ACHN (cell line): Measurements from ENCODE around the gene STEAP4.

Source experiments
- DNase-seq: peaks from one replicate; pipeline ENCODE4 v3.0.0-alpha.2; 2015
- in situ Hi-C: cut with HindIII; loops from 2 replicates; pipeline ENCODE4 v1.10.0; 2017; ENCODE audit warnings: low sequenced_read_pairs, low pct_ligation_motif_present, low pct_unique_long_range_greater_than_20kb

STEAP4 gene

DNA sequence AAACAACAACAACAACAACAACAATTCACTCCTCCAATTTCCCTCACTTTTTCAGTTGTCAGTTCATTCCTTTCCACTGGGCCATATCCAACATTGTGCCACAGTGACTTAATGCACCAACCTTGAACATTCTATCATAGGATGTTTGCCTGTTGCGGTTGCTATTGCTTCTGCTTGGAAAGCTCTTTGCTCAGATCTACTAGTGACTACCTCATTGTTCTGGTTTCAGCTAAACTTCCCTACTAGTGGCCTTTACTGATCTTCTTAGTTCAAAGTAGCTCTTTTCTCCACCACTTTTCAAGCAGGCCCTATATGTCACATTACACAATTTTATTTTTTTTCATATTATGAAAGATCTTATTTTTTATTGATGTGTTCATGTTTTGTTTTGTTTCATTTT is 9.8 kb upstream of the STEAP4 start:
- DNase-seq, result no peak
- in situ Hi-C loops, result no loop called here

DNA sequence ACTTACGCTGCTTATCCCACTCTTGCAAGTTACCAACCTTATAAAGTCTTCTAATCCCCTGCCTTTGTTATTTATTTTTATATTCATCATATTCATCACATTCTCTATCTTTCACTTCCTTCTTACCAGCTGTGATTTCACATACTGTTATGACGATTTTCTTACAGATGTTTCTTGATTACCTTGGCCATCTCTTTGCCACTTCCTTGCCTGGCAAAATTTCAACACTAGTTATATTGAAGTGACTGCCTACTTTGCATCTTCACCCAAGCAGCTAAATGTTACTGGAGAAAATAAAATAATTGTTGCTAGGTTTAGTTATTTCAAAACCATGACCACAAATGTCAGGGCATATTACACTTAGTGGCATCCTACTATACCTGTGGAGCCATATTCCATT is 8.8 kb upstream of the STEAP4 start:
- in situ Hi-C loops, result no loop called here
- DNase-seq, result no peak

GRCh38 chr7:88314061-88314491 is 7.4 kb upstream of the STEAP4 start:
- in situ Hi-C loops, result no loop called here
- DNase-seq, result no peak

- in situ Hi-C loops, result no loop called here
- DNase-seq, result no peak
These were observed 5.5 kb upstream of the STEAP4 start for GRCh38 chr7:88312061-88312663.

DNA sequence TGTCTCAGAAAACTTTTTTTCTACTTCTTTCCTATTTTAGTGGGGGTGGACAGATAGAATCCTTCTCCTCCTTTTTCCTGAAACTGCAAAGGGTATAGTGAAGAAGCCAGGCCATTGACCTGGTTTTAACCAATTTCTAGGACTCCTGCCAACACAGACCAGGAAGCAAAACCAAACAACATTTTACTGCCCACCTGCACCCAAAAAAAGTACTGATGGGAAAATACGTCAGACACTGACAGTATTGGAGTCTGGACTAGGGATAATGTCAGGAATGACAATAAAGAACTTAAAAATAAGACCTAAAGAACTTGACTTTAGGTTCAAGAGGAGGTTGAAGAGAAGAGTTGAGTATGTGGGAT is 5.0 kb upstream of the STEAP4 start:
- in situ Hi-C loops, result no loop called here

GRCh38 chr7:88310956-88311674 is 4.4 kb upstream of the STEAP4 start:
- DNase-seq, result no peak
- in situ Hi-C loops, result no loop called here

More for the DNA sequence above, 5.0 kb upstream of the STEAP4 start:
- DNase-seq, result no peak

DNA sequence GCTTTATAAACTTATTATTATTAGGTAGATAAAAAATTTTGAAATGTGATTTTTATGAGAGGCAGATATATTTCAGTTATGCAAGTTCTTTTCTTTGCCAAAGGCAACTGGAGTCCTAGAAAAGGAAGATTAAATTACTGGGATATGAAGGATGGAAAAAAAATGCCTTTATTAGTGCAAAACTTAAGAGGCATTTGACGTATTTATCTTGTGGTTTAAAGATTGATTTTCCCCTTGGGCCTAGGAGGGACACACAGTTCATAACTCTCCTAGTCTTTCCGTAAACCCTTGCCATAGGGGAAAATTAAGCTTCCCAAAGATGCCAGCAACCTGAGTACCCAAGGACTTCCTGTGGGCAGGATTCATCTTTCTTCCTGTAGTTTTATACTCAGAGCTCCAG is 3.1 kb upstream of the STEAP4 start:
- in situ Hi-C loops, result no loop called here
- no peak for DNase-seq

GRCh38 chr7:88307823-88308222 is 1.1 kb upstream of the STEAP4 start:
- in situ Hi-C loops, result no loop called here
- DNase-seq, result no peak

DNA sequence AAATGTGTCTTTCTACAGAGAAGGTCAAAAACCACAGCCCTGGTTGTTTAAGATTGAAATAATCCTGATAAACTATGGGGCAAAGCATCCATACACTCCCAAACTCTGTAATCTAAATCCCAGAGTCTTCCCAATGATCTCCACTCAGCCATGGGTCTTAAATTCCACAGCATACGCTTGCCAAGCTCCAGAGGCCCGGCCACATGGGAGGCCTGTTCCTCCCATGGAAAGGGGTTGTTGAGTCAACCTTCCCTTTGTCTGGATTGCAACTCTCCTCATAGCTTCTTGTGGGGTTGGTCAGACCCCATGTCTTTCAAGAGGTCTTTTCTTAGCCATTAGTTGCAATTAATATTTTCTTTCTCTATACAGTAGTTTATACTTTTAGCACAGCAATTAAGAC is 718 bp upstream of the STEAP4 start:
- DNase-seq, result no peak
- in situ Hi-C loops, result no loop called here

DNA sequence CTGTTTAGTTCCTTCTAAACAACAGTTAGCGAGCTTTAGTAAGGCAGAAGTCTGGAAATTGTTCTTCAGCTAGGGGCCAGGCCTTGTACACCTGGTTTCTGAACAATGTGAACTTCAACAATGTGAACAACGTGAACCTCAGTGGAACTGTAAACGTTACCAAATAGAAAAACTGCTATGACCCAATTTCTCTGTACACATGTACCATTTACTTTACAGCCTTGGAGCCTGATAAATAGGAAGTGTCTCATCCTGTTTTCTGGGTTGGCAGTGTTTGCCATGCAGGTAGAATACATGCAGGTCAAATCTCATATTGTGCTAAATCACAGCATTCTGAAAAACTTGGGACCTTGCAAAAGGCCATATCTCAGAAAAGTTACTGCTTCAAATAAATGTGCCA is 1.6 kb downstream of the STEAP4 start:
- no peak for DNase-seq
- in situ Hi-C loops, result no loop called here

DNA sequence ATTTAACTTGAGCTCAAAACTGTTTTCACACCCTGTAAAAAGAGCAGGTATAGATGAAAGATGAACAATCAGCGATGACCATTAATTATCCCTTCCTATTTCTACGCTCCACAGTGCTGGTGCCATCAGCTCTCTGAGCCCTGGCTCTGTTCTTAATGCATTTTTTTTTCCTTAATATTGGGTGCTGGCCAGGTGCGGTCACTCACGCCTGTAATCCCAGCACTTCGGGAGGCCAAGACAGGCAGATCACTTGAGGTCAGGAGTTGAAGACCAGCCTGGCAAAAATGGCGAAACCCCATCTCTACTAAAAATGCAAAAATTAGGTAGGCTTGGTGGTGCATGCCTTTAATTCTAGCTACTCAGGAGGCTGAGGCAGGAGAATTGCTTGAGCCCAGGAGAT is 4.2 kb downstream of the STEAP4 start:
- in situ Hi-C loops, result no loop called here
- no peak for DNase-seq

- in situ Hi-C loops, result no loop called here
- no peak for DNase-seq
These were observed 4.8 kb downstream of the STEAP4 start for GRCh38 chr7:88301924-88302323.

GRCh38 chr7:88300401-88300945 is 6.2 kb downstream of the STEAP4 start:
- in situ Hi-C loops, result no loop called here
- no peak for DNase-seq

- DNase-seq, result no peak
- in situ Hi-C loops, result no loop called here
These were observed 7.6 kb downstream of the STEAP4 start for GRCh38 chr7:88299126-88299525.

- in situ Hi-C loops, result no loop called here
- DNase-seq, result no peak
These were observed 12.8 kb downstream of the STEAP4 start for GRCh38 chr7:88293866-88294265.

DNA sequence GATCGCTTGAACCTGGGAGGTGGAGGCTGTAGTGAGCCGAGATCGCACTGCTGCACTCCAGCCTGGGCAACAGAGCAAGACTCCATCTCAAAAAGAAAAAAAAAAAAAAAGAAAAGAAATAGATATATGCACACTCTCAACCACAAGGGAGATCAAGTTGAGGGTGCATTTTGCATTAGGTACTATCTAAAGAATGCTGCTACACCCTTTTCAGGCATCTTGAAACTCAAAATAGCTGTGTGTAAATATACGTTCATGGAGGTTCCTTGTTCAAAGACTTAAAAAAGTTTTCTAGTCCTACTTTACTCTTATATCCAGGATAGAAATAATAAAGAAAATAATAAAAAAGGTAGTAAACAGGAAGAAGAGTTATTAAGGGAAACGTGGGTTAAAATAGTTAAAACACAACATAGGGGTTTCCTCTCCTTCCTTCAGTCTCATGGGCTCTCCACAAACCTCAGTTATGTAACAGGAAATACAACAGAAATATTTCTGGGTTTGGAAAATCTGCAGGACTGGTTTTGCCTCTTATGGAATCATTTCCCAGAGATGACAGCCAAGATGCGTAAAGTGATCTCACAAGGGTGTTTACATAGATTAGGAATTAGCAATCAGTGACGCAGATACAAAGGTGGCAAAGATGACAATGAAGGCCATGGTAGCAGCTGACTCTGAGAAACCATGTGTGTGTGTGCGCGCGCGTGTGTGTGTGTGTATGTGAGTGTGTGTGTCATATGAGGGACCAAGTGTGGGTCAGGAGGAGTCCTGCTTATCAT is 15.1 kb downstream of the STEAP4 start:
- in situ Hi-C loops, result no loop called here
- no peak for DNase-seq

GRCh38 chr7:88290491-88290890 is 16.2 kb downstream of the STEAP4 start:
- no peak for DNase-seq
- in situ Hi-C loops, result no loop called here

DNA sequence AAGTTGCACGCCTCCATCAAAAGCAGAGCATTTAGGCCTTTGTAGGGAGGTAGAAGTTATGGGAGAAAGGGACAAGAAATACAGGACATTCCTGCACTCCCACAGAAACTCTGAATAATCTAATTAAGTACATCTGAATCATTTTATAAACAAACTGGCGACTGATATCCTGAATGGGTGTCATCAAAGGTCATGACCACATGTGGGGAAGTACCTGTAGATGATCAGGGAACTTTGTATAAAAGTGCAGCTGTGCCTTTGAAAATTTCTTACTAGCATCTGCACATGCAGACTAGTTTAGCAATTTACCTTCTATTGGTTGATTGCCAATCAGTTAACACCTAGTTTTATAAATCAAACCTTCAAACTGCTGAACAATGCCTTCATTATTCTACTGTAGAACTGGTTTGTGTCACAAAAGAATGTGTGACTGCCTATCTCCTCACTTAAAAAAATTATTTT is 17.1 kb downstream of the STEAP4 start:
- DNase-seq, result no peak
- in situ Hi-C loops, result no loop called here

DNA sequence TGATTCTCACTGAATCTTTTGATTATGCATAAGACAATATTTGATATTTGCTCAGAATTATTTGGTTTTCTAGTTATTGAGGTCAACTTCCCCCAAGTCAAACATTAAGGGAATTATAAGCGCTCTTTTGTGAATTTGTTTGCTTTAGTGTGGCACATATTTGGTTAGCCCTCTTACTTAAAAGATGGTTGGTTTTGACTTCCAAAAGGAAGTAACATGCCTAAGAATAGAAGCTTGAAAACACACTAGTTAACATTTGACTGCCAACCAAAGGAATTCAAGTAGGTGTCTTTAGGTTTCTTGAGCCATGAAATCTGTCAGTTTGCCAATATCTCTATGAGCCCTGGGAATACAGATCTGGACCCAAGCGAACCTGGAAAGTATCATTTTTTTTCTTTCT is 24.9 kb downstream of the STEAP4 start:
- DNase-seq, result no peak
- in situ Hi-C loops, result no loop called here
